GM12878 (cell line): Measurements from ENCODE around the gene PPP2R1B. TPM values are rescaled to one million over a fixed set of nuclear protein-coding genes. Genes with fewer than 3 reads are reported as not detected.

Experiments
- ATAC-seq: fragments of 200-7000 bp; cut with Tn5 transposase; 3 replicates; pipeline ENCODE4 v1.9.1; 2020; ENCODE audit warnings: mild to moderate bottlenecking, moderate library complexity
- BruUV-seq: library from RNA; stranded (reverse); fragments of 400-500 nt; replicated peaks from 2 replicates; lab custom pipeline; 2021; lab: Mats Ljungman, UMichigan
- CTCF ChIA-PET: fragments of 300-600 bp; sonication (Branson Sonifier 250); formaldehyde crosslinking; extraction: SDS; loops from one replicate; lab custom pipeline; 2021; ENCODE audit warnings: inconsistent platforms; lab: Yijun Ruan, JAX
- POLR2A ChIA-PET: fragments of 350-600 bp; formaldehyde crosslinking; extraction: SDS; loops from one replicate; lab custom pipeline; 2021; ENCODE audit warnings: inconsistent platforms; lab: Charles Lee
- RAD21 ChIA-PET: fragments of 300-600 bp; sonication (Branson Sonifier 250); formaldehyde crosslinking; loops from one replicate; lab custom pipeline; 2023; ENCODE audit warnings: antibody characterized with exemption; ENCODE audit not compliant: unreplicated experiment; lab: Charles Lee
- SMC1A ChIA-PET: fragments of 300-600 bp; sonication (Branson Sonifier 250); formaldehyde crosslinking; loops from one replicate; lab custom pipeline; 2023; ENCODE audit not compliant: unreplicated experiment, uncharacterized antibody; lab: Charles Lee
- DNase-seq: peaks from one replicate; pipeline ENCODE4 v3.0.0-alpha.2; 2011; ENCODE audit warnings: low read depth, low spot score
- FAIRE-seq: peaks from 3 replicates; lab custom pipeline; 2011; peaks lifted over from hg19 to GRCh38; lab: Jason Lieb, UNC
- H2AFZ ChIP-seq: 2 replicates; pipeline ENCODE4 v1.6.0; 2011; ENCODE audit warnings: low read depth, low read length, control low read depth; ENCODE audit not compliant: control insufficient read depth
- H3K27ac ChIP-seq: 2 replicates; pipeline ENCODE4 v1.5.1; 2011; ENCODE audit warnings: control low read depth; ENCODE audit not compliant: control insufficient read depth, insufficient read depth
- H3K27me3 ChIP-seq, 2 experiments: replicated peaks in 1 of 2; 2 replicates each; pipeline versions ENCODE4 v1.6.0 to v1.6.1; 2011; ENCODE audit warnings: low read length in 1 of 2; ENCODE audit not compliant: control insufficient read depth in 2 of 2, insufficient read depth in 2 of 2
- H3K36me3 ChIP-seq, 2 experiments: 2 replicates each; pipeline ENCODE4 v1.5.1; 2011; ENCODE audit warnings: low read length in 1 of 2; ENCODE audit not compliant: control insufficient read depth in 2 of 2, insufficient read depth in 2 of 2
- H3K4me1 ChIP-seq: 2 replicates; pipeline ENCODE4 v1.6.1; 2011; ENCODE audit warnings: mild to moderate bottlenecking, low read length, moderate library complexity, mixed read lengths; ENCODE audit not compliant: control insufficient read depth, insufficient read depth
- H3K4me2 ChIP-seq: 2 replicates; pipeline ENCODE4 v1.6.0; 2011; ENCODE audit warnings: control low read depth; ENCODE audit not compliant: control insufficient read depth, insufficient read depth
- H3K4me3 ChIP-seq: fragments of 200-600 bp; sonication (generic); 2 replicates; pipeline ENCODE4 v1.5.1; 2016
- H3K79me2 ChIP-seq: 2 replicates; pipeline ENCODE4 v1.6.0; 2011; ENCODE audit warnings: low read length; ENCODE audit not compliant: control insufficient read depth, insufficient read depth
- H3K9ac ChIP-seq: 2 replicates; pipeline ENCODE4 v1.8.0; 2011; ENCODE audit warnings: low read length, control low read depth, mixed read lengths; ENCODE audit not compliant: control insufficient read depth, insufficient read depth
- H3K9me3 ChIP-seq: replicated peaks from 3 replicates; pipeline ENCODE4 v1.5.1; 2011; ENCODE audit warnings: mild to moderate bottlenecking, low read length; ENCODE audit not compliant: control insufficient read depth, insufficient read depth
- H4K20me1 ChIP-seq: 2 replicates; pipeline ENCODE4 v1.6.0; 2011; ENCODE audit not compliant: control insufficient read depth, insufficient read depth
- ETV6 ChIP-seq, 2 experiments: fragments of 450-650 bp in 1 of 2; IDR thresholded peaks in 1 of 2; conservative IDR thresholded peaks in 1 of 2; 2 replicates each; pipeline ENCODE4 v1.6.1; 2014; ENCODE audit warnings: antibody characterized with exemption in 1 of 2, borderline replicate concordance in 1 of 2, low read depth in 1 of 2, mild to moderate bottlenecking in 1 of 2, moderate library complexity in 1 of 2
- MTA2 ChIP-seq: fragments of 450-650 bp; IDR thresholded peaks from 2 replicates; pipeline ENCODE4 v1.6.1; 2016; ENCODE audit warnings: low read depth, mild to moderate bottlenecking, moderate library complexity
- MXI1 ChIP-seq: fragments of 150-350 bp; IDR thresholded peaks from 2 replicates; pipeline ENCODE4 v1.6.1; 2011; ENCODE audit warnings: low read depth, mild to moderate bottlenecking, inconsistent platforms, low read length, improper control_type of control experiment
- PAX5 ChIP-seq: IDR thresholded peaks from 2 replicates; pipeline ENCODE4 v1.6.1; 2011; ENCODE audit warnings: low read depth, low read length, borderline replicate concordance
- POU2F2 ChIP-seq: IDR thresholded peaks from 3 replicates; pipeline ENCODE4 v1.6.1; 2011; ENCODE audit warnings: low read depth, mild to moderate bottlenecking, low read length, borderline replicate concordance
- STAT1 ChIP-seq: fragments of 450-650 bp; conservative IDR thresholded peaks from 2 replicates; pipeline ENCODE4 v1.6.1; 2014; ENCODE audit warnings: antibody characterized with exemption, mild to moderate bottlenecking
- WGBS: methylation state at CpG from one replicate; pipeline ENCODE4 v1.1.6; 2016; ENCODE audit warnings: low lambda C conversion rate; ENCODE audit not compliant: insufficient replicate concordance, insufficient coverage; ENCODE audit errors: missing lambda C conversion rate; 5-methylcytosine and 5-hydroxymethylcytosine counted together
- in situ Hi-C: fragments of 300-500 bp; cut with MboI; formaldehyde crosslinking; loops from 9 replicates; pipeline ENCODE4 v1.14.3; 2018; ENCODE audit warnings: mixed read lengths
- intact Hi-C: fragments of 100-400 bp; cut with micrococcal nuclease; formaldehyde crosslinking; loops from one replicate; pipeline ENCODE4 v1.14.2; 2022; ENCODE audit not compliant: unreplicated experiment
- polyA plus RNA-seq, 11 experiments: library from polyadenylated mRNA; depleted of rRNA in 4 of 11; unstranded in 6 of 11; stranded (reverse) in 5 of 11; fragments of >200 nt; fragmentation: Nextera tagmentation in 4 of 11; fragmentation: Illumina TruSeq in 1 of 11; extraction: Ambion mirVana in 4 of 11; extraction: Trizol in 1 of 11; gene quantifications; 1 replicate in 1 of 11; 2 replicates in 10 of 11; pipeline versions ENCODE4 v1.2.1 to v1.2.3, GENCODE V29; 2011 to 2016; ENCODE audit warnings: inconsistent platforms in 2 of 11, missing spikeins in 2 of 11, low read depth in 1 of 11
- total RNA-seq, 4 experiments: library from RNA; depleted of rRNA in 3 of 4; stranded (reverse); fragments of >200 nt in 3 of 4; fragmentation: Illumina TruSeq in 1 of 4; extraction: Trizol in 1 of 4; gene quantifications; 2 replicates each; pipeline versions ENCODE4 v1.2.1 to v1.2.3, GENCODE V29; 2013 to 2021
- TF ChIP-seq, protein P1 (sequence below): IDR thresholded peaks from 2 replicates; pipeline ENCODE4 v1.6.1; 2012; ENCODE audit warnings: low read depth, low read length, improper control_type of control experiment
- TF ChIP-seq, protein P2 (sequence below): fragments of 450-650 bp; formaldehyde crosslinking; IDR thresholded peaks from 2 replicates; pipeline ENCODE4 v1.5.0; 2022; ENCODE audit warnings: mild to moderate bottlenecking, missing genetic modification characterization

PPP2R1B gene
- total and polyA plus RNA-seq, 10 of the 15 experiments (the other 5 are each of a cell fraction or from before 2014, with no cell fraction given): 26.6 to 68.2 (median 35.7) TPM

DNA sequence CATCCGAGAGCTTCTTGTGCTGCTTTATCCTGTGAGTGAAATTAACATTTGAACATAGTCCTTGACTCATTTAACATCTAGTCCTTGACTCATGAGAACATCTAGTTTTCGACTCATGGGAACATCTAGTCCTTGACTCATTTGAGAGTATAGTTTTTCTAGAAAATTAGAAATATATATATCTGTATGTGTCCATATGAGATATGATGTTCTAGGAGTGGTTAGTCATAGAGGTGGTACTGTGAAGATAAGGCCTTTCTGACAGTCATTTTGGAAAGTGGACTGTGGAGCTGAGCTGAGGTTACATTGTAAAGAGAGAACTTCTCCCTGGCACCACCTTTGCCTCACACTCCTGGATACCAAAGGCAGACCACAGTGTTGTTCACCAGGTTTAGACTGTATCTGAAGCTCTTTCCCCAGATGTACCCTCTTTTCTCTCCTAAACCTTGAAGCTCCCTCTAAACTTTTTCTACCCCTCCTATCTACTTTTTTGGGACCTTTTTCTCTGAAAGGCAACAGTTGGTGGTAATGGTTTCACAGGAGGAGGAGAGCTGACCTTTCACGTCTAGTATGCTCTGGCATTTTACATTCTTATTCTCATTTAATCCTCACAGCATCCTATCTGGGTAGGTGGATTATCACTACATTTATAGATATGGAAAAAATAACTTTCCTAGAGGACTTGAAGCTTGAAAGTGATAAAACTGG is 67.2 kb downstream of the PPP2R1B start (continued):
- TF ChIP-seq, protein P1, sequence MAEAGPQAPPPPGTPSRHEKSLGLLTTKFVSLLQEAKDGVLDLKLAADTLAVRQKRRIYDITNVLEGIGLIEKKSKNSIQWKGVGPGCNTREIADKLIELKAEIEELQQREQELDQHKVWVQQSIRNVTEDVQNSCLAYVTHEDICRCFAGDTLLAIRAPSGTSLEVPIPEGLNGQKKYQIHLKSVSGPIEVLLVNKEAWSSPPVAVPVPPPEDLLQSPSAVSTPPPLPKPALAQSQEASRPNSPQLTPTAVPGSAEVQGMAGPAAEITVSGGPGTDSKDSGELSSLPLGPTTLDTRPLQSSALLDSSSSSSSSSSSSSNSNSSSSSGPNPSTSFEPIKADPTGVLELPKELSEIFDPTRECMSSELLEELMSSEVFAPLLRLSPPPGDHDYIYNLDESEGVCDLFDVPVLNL: no peak
- no peak for TF ChIP-seq STAT1
- TF ChIP-seq, all 136 proteins: peak for 0

DNA sequence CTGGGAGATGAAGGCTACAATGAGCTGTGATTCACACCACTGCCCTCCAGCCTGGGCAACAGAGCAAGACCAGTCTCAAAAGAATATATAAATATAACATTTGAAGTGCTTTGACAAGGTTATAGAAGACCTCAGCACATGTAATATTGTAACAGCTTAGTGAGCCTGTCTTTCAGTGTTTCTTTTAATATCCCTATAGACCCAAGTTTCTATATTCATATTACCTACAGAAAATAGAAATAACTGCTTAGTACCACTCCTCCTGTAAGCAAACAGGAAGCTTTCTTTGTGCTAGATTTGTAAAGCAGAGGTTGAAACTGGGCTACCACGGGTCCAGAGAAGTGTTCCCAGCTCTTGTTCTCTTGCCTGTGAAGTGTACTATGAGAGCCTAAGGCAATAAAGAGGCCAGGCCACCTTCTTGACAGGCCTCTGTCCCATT is 68.2 kb downstream of the PPP2R1B start:
- Histone ChIP-seq H3K27ac (peak overlapping the region; percentile 41), H3K79me2 (no peaks in the 10 kb centered on the region), H3K9ac (no peak overlapping the region), H3K9me3 (no peaks in the 10 kb centered on the region), H3K36me3 (peaks cover 0 to 4% of the 10 kb centered on the region in 2 experiments; a peak in 1 of 4 replicates), H3K4me2 (peak overlapping the region; percentile 26; the same call in 1 of the 2 replicates), H3K4me1 (peaks cover 14% of the 10 kb centered on the region), H3K27me3 (no peaks in the 10 kb centered on the region), H2AFZ (no peak overlapping the region), H4K20me1 (no peaks in the 10 kb centered on the region), H3K4me3 (no peak overlapping the region)
- ChIA-PET CTCF (interaction anchor here (0.7 to 6.8 kb wide), 9 partner anchors 18 to 144 kb away, joined by 3 to 50 read pairs (median 4); no protein-coding TSS in a partner anchor), POLR2A (interaction anchor here (0.9 to 1.5 kb wide), 8 partner anchors 17 to 92 kb away, joined by 3 to 5 read pairs (median 3); no protein-coding TSS in a partner anchor), SMC1A (interaction anchor here (0.7 to 6.7 kb wide), 24 partner anchors 13 to 144 kb away, joined by 3 to 69 read pairs (median 5); partner anchors contain the start of gene PPP2R1B), RAD21 (interaction anchor here (0.7 to 3.2 kb wide), 14 partner anchors 17 to 144 kb away, joined by 3 to 13 read pairs (median 5); partner anchors contain the start of gene PPP2R1B)
- 0% methylated on average over 1 of the region's 1 CpG for WGBS
- intact Hi-C loops: loop anchor here (2.0 kb wide), 1 partner anchor 95 kb away; the partner anchor contains the start of gene SIK2
- FAIRE-seq (no peak), ATAC-seq (peak; percentile 73), DNase-seq (peak; percentile 23)
- in situ Hi-C loops: no loop called here
- no peak for TF ChIP-seq POU2F2
- TF ChIP-seq, protein P2, sequence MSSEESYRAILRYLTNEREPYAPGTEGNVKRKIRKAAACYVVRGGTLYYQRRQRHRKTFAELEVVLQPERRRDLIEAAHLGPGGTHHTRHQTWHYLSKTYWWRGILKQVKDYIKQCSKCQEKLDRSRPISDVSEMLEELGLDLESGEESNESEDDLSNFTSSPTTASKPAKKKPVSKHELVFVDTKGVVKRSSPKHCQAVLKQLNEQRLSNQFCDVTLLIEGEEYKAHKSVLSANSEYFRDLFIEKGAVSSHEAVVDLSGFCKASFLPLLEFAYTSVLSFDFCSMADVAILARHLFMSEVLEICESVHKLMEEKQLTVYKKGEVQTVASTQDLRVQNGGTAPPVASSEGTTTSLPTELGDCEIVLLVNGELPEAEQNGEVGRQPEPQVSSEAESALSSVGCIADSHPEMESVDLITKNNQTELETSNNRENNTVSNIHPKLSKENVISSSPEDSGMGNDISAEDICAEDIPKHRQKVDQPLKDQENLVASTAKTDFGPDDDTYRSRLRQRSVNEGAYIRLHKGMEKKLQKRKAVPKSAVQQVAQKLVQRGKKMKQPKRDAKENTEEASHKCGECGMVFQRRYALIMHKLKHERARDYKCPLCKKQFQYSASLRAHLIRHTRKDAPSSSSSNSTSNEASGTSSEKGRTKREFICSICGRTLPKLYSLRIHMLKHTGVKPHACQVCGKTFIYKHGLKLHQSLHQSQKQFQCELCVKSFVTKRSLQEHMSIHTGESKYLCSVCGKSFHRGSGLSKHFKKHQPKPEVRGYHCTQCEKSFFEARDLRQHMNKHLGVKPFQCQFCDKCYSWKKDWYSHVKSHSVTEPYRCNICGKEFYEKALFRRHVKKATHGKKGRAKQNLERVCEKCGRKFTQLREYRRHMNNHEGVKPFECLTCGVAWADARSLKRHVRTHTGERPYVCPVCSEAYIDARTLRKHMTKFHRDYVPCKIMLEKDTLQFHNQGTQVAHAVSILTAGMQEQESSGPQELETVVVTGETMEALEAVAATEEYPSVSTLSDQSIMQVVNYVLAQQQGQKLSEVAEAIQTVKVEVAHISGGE: no peak
- no peak for TF ChIP-seq MTA2
- no peak for TF ChIP-seq ETV6 (conservative IDR thresholded peaks at IDR 0.05 in 1 of 2, IDR thresholded peaks at IDR 0.05 in 1 of 2; ENCODE audit: borderline replicate concordance in 1 of 2, low read depth in 1 of 2)
- 0 out of 2 replicates have a peak, but pooled peaks have one; percentile 16 for TF ChIP-seq PAX5
- TF ChIP-seq MXI1: 0 out of 2 replicates have a peak, but pooled peaks have one; percentile 31
- BruUV-seq: no TSS peak
